ENCODE results near the gene KCNT1.

DNA sequence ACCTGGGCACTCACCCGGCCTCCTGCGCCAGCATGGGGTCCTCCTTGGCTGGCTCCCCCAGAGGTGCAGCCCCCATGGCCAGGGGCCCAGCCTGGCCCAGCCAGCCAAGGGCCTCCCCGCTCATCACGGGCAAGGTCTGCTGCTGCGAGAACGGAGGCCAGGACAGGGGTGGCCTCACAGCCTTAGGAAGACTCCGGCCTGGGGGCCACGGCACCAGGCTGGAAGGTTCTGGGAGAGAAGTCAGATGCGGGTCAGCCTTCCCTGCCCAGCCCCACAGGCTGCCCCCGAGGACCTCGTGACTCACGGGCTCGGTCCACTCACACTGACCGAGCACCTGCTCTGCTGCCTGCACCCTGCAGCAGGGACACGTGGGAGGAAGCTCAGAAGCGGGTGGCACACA, 6.9 kb upstream of the KCNT1 start:
- TF ChIP-seq, protein P1, sequence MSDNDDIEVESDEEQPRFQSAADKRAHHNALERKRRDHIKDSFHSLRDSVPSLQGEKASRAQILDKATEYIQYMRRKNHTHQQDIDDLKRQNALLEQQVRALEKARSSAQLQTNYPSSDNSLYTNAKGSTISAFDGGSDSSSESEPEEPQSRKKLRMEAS (IDR thresholded peaks at IDR 0.05): no peak
- TF ChIP-seq, protein P2, sequence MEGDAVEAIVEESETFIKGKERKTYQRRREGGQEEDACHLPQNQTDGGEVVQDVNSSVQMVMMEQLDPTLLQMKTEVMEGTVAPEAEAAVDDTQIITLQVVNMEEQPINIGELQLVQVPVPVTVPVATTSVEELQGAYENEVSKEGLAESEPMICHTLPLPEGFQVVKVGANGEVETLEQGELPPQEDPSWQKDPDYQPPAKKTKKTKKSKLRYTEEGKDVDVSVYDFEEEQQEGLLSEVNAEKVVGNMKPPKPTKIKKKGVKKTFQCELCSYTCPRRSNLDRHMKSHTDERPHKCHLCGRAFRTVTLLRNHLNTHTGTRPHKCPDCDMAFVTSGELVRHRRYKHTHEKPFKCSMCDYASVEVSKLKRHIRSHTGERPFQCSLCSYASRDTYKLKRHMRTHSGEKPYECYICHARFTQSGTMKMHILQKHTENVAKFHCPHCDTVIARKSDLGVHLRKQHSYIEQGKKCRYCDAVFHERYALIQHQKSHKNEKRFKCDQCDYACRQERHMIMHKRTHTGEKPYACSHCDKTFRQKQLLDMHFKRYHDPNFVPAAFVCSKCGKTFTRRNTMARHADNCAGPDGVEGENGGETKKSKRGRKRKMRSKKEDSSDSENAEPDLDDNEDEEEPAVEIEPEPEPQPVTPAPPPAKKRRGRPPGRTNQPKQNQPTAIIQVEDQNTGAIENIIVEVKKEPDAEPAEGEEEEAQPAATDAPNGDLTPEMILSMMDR (IDR thresholded peaks at IDR 0.05): no peak
- TF ChIP-seq EP300 (IDR thresholded peaks at IDR 0.05): no peak
- no peak for TF ChIP-seq POLR2AphosphoS2 (conservative IDR thresholded peaks at IDR 0.05; ENCODE audit: low read length)
